Measurements from ENCODE around the gene OR5B3.

DNA sequence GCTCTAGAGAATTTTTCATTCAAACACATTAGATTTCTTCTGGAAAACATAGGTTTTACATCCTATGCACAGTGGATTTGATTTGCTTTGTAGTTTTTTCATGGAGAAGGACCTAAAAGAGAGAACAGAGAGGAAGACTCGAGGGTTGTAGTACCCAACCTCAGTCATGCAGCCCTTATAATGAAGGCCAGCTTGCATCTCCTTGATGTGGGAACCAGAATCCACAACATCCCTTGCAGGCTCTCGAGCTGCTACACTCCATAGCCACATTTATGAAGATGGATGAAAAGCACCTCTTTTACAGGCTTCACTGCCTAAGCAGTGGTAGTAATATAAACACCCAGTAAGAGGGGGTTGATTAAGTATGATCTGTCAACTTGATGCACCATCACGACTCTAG lies 44.9 kb upstream of the OR5B3 start:
- TF ChIP-seq CTCF (optimal IDR thresholded peaks at IDR 0.05 in 1 of 3, IDR thresholded peaks at IDR 0.05 in 1 of 3, conservative IDR thresholded peaks at IDR 0.05 in 1 of 3; ENCODE audit: extremely low read depth in 1 of 3, insufficient read depth in 2 of 3, low read length in 3 of 3) (no peak), EZH2 (IDR thresholded peaks at IDR 0.05; ENCODE audit: low read length) (no peak)

Measured in keratinocyte (primary cell).